B cell (primary cell): Measurements from ENCODE around the gene DENND5B. TPM values are rescaled to one million over a fixed set of nuclear protein-coding genes. Genes with fewer than 3 reads are reported as not detected.
A peak's percentile ranks its signal among the peaks of the same experiment; 100 is the strongest.

Experiments used
- ATAC-seq: fragments of 200-7000 bp; cut with Tn5 transposase; one replicate; pipeline ENCODE4 v1.10.0; 2021; ENCODE audit warnings: low read depth, mild to moderate bottlenecking, moderate number of reproducible peaks, moderate library complexity
- CTCF ChIA-PET: fragments of 350-600 bp; sonication (Branson Sonifier 250); formaldehyde crosslinking; loops from one replicate; lab custom pipeline; 2021; ENCODE audit warnings: antibody characterized with exemption, inconsistent platforms; lab: Charles Lee
- POLR2A ChIA-PET: fragments of 350-600 bp; sonication (Branson Sonifier 250); formaldehyde crosslinking; loops from one replicate; lab custom pipeline; 2021; ENCODE audit warnings: antibody characterized with exemption; lab: Charles Lee
- DNase-seq: peaks from one replicate; pipeline ENCODE4 v3.0.0; 2013
- H2AFZ ChIP-seq: 2 replicates; pipeline ENCODE4 v1.6.1; 2012; ENCODE audit warnings: mild to moderate bottlenecking, low read depth, low read length; ENCODE audit not compliant: insufficient read depth, poor library complexity, severe bottlenecking
- H3K27ac ChIP-seq, 2 donors: 1 replicate in 1 of 2; 2 replicates in 1 of 2; pipeline ENCODE4 v1.5.1; 2012 to 2013; ENCODE audit warnings: low read length in 2 of 2, mild to moderate bottlenecking in 2 of 2, moderate library complexity in 1 of 2
- H3K27me3 ChIP-seq, 4 experiments: fragments of 200-600 bp in 1 of 4; sonication (generic) in 1 of 4; replicated peaks in 1 of 4; 1 replicate in 2 of 4; 2 replicates in 2 of 4; pipeline versions ENCODE4 v1.6.1 to v1.7.0; 2013 to 2016; ENCODE audit warnings: low read length in 3 of 4, mild to moderate bottlenecking in 2 of 4, mixed read lengths in 1 of 4, moderate library complexity in 1 of 4; ENCODE audit not compliant: insufficient read depth in 4 of 4, control insufficient read depth in 3 of 4; ENCODE audit errors: control extremely low read depth in 1 of 4
- H3K36me3 ChIP-seq, 2 experiments: replicated peaks in 1 of 2; 1 replicate in 1 of 2; 2 replicates in 1 of 2; pipeline versions ENCODE4 v1.6.1 to v1.7.1; 2013; ENCODE audit warnings: low read length in 1 of 2; ENCODE audit not compliant: insufficient read depth in 2 of 2, control insufficient read depth in 1 of 2; ENCODE audit errors: control extremely low read depth in 1 of 2, extremely low read depth in 1 of 2
- H3K4me1 ChIP-seq, 2 donors: fragments of 200-600 bp in 1 of 2; sonication (generic) in 1 of 2; 1 replicate in 1 of 2; 2 replicates in 1 of 2; pipeline versions ENCODE4 v1.5.1 to v1.6.1; 2013 to 2017; ENCODE audit warnings: low read length in 2 of 2; ENCODE audit not compliant: control insufficient read depth in 2 of 2, insufficient read depth in 2 of 2
- H3K4me2 ChIP-seq: replicated peaks from 2 replicates; pipeline ENCODE3; 2012; ENCODE audit warnings: mild to moderate bottlenecking, low read depth, low read length; ENCODE audit not compliant: poor library complexity, severe bottlenecking
- H3K4me3 ChIP-seq, 5 experiments: fragments of 200-600 bp in 1 of 5; sonication (generic) in 1 of 5; 1 replicate in 3 of 5; 2 replicates in 2 of 5; pipeline versions ENCODE4 v1.5.1 to v1.7.0; 2011 to 2016; ENCODE audit warnings: low read length in 4 of 5, mild to moderate bottlenecking in 4 of 5, low read depth in 2 of 5, control low read depth in 1 of 5, moderate library complexity in 1 of 5; ENCODE audit not compliant: insufficient read depth in 1 of 5; ENCODE audit errors: control extremely low read depth in 1 of 5, extremely low read depth in 1 of 5
- H3K79me2 ChIP-seq: fragments of 200-600 bp; sonication (generic); one replicate; pipeline ENCODE4 v1.6.0; 2016; ENCODE audit warnings: low read length; ENCODE audit not compliant: control insufficient read depth, insufficient read depth
- H3K9ac ChIP-seq: fragments of 200-600 bp; sonication (generic); 2 replicates; pipeline ENCODE4 v1.6.1; 2017; ENCODE audit warnings: mild to moderate bottlenecking, low read length, moderate library complexity
- H3K9me3 ChIP-seq, 3 donors: one replicate each; pipeline versions ENCODE4 v1.6.1 to v1.7.1; 2013; ENCODE audit warnings: low read length in 2 of 3; ENCODE audit not compliant: control insufficient read depth in 2 of 3, insufficient read depth in 1 of 3; ENCODE audit errors: control extremely low read depth in 1 of 3
- H4K20me1 ChIP-seq: 2 replicates; pipeline ENCODE4 v1.6.0; 2012; ENCODE audit warnings: mild to moderate bottlenecking, low read length; ENCODE audit not compliant: insufficient read depth, control insufficient read depth, poor library complexity, severe bottlenecking
- H3K27ac Mint-ChIP-seq: one replicate; pipeline ENCODE4 v1.8.0; 2021; ENCODE audit warnings: mixed read lengths
- H3K27me3 Mint-ChIP-seq: one replicate; pipeline ENCODE4 v1.8.0; 2021; ENCODE audit warnings: mixed read lengths
- H3K4me1 Mint-ChIP-seq: one replicate; pipeline ENCODE4 v1.8.0; 2021; ENCODE audit warnings: mixed read lengths
- H3K4me3 Mint-ChIP-seq: one replicate; pipeline ENCODE4 v1.8.0; 2021; ENCODE audit warnings: mixed read lengths
- H3K9me3 Mint-ChIP-seq: one replicate; pipeline ENCODE4 v1.8.0; 2022; ENCODE audit warnings: mixed read lengths; ENCODE audit not compliant: insufficient read depth
- CTCF ChIP-seq: fragments of 200-600 bp; IDR thresholded peaks from one replicate; pipeline ENCODE4 v1.8.0; 2022; ENCODE audit warnings: antibody characterized with exemption, mild to moderate bottlenecking
- EZH2 ChIP-seq: IDR thresholded peaks from 2 replicates; pipeline ENCODE4 v1.6.1; 2012; ENCODE audit warnings: borderline replicate concordance, low read depth, mild to moderate bottlenecking, moderate library complexity, low read length; ENCODE audit not compliant: insufficient read depth, poor library complexity, severe bottlenecking
- WGBS: methylation state at CpG from one replicate; pipeline ENCODE4 v1.1.5; 2013; ENCODE audit warnings: missing lambda C conversion rate; ENCODE audit not compliant: insufficient coverage; 5-methylcytosine and 5-hydroxymethylcytosine counted together
- intact Hi-C: fragments of 100-400 bp; cut with micrococcal nuclease; formaldehyde crosslinking; loops from one replicate; pipeline ENCODE4 v1.10.0; 2022
- polyA plus RNA-seq: library from polyadenylated mRNA; depleted of rRNA; stranded (reverse); fragments of >200 nt; gene quantifications from 2 replicates; pipeline ENCODE4 v1.2.3, GENCODE V29; 2012
- total RNA-seq, 2 donors: library from RNA; stranded (reverse); fragments of 120-200 nt in 1 of 2; gene quantifications; 1 replicate in 1 of 2; 2 replicates in 1 of 2; pipeline versions ENCODE4 v1.2.3 to v1.2.4, GENCODE V29; 2013 to 2022

Gene DENND5B
- total and polyA plus RNA-seq, 2 donors (not counting 1 experiment from before 2014, with no cell fraction given): 18.7 to 55.3 TPM

- Histone ChIP-seq H4K20me1 (no peaks in the 10 kb centered on the region), H3K79me2 (peaks cover 2% of the 10 kb centered on the region), H3K4me2 (no peak overlapping the region), H3K36me3 (peaks cover 0 to 33% of the 10 kb centered on the region in 2 experiments), H3K9ac (no peak overlapping the region), H3K9me3 (no peaks in the 10 kb centered on the region), H3K27me3 (no peaks in the 10 kb centered on the region), H3K4me1 (peaks cover 23 to 36% of the 10 kb centered on the region in 2 donors), H3K27ac (no peak overlapping the region), H3K4me3 (no peak overlapping the region), H2AFZ (no peak overlapping the region)
- ATAC-seq (no peak), DNase-seq (no peak)
- H3K4me3 Mint-ChIP-seq: no peak overlapping the region
- peak overlapping the region; percentile 46 for H3K27ac Mint-ChIP-seq
- TF ChIP-seq EZH2: no peak
- TF ChIP-seq CTCF: no peak
- WGBS: 100% methylated on average over 3 of the region's 4 CpGs
- ChIA-PET CTCF (interaction anchor here (0.7 to 1.0 kb wide), 2 partner anchors 227 to 243 kb away, joined by 3 read pairs; no protein-coding TSS in a partner anchor), POLR2A (no interaction called here)
- peaks cover 20% of the 10 kb centered on the region for H3K4me1 Mint-ChIP-seq
- intact Hi-C loops: no loop called here
- peaks cover 2% of the 10 kb centered on the region for H3K9me3 Mint-ChIP-seq
- no peaks in the 10 kb centered on the region for H3K27me3 Mint-ChIP-seq
Observed at GRCh38 chr12:31408763-31409162, 182.2 kb downstream of the DENND5B start.

GRCh38 chr12:31407562-31407961, 183.4 kb downstream of the DENND5B start:
- H3K4me2 ChIP-seq: no peak overlapping the region
- no peaks in the 10 kb centered on the region for H3K27me3 Mint-ChIP-seq
- H2AFZ ChIP-seq: no peak overlapping the region
- peaks cover 24% of the 10 kb centered on the region for H3K4me1 Mint-ChIP-seq
- ChIA-PET POLR2A (no interaction called here), CTCF (no interaction called here)
- WGBS: no CpG with 5 or more reads among the region's 1 CpG
- peaks cover 2% of the 10 kb centered on the region for H3K79me2 ChIP-seq
- peaks cover 0 to 23% of the 10 kb centered on the region in 2 experiments for H3K36me3 ChIP-seq
- ATAC-seq (no peak), DNase-seq (no peak)
- H3K4me3 Mint-ChIP-seq: peak overlapping the region; percentile 39
- no peak for TF ChIP-seq EZH2
- no peak for TF ChIP-seq CTCF
- no peak overlapping the region for H3K9ac ChIP-seq
- H3K27ac ChIP-seq: peak overlapping the region; percentile 11 to 33
- intact Hi-C loops: no loop called here
- H3K27me3 ChIP-seq: no peaks in the 10 kb centered on the region
- H3K27ac Mint-ChIP-seq: no peak overlapping the region
- H3K4me1 ChIP-seq: peaks cover 23 to 44% of the 10 kb centered on the region in 2 donors
- no peaks in the 10 kb centered on the region for H4K20me1 ChIP-seq
- H3K9me3 Mint-ChIP-seq: peaks cover 2% of the 10 kb centered on the region
- no peak overlapping the region for H3K4me3 ChIP-seq
- H3K9me3 ChIP-seq: no peaks in the 10 kb centered on the region
